Urinary bladder (tissue), 4 donors: ENCODE measurements around the gene FAM168B. TPM values are rescaled to one million over a fixed set of nuclear protein-coding genes. Genes with fewer than 3 reads are reported as not detected.
A peak's percentile ranks its signal among the peaks of the same experiment; 100 is the strongest.

ENCODE experiments used
- DNase-seq: peaks from one replicate; pipeline ENCODE4 v3.0.0-alpha.2; 2015; ENCODE audit errors: extremely low spot score
- H3K27ac ChIP-seq: one replicate; pipeline ENCODE4 v1.5.1; 2013; ENCODE audit warnings: low read depth, mild to moderate bottlenecking, moderate library complexity
- H3K36me3 ChIP-seq: one replicate; pipeline ENCODE4 v1.6.1; 2013; ENCODE audit warnings: mild to moderate bottlenecking, moderate library complexity; ENCODE audit not compliant: insufficient read depth
- H3K4me1 ChIP-seq: one replicate; pipeline ENCODE4 v1.6.1; 2013; ENCODE audit warnings: mild to moderate bottlenecking, moderate library complexity; ENCODE audit not compliant: insufficient read depth
- H3K4me3 ChIP-seq: one replicate; pipeline ENCODE4 v1.5.1; 2013; ENCODE audit warnings: low read depth, low read length
- WGBS: extraction: QIAGEN DNeasy Blood & Tissue Kit; methylation state at CpG from one replicate; pipeline ENCODE4 v1.1.7; 2013; 5-methylcytosine and 5-hydroxymethylcytosine counted together
- polyA plus RNA-seq: library from polyadenylated mRNA; stranded (reverse); fragments of 200-250 nt; gene quantifications from one replicate; pipeline ENCODE4 v1.2.3, GENCODE V29; 2013
- total RNA-seq: library from RNA; depleted of rRNA; stranded (reverse); fragments of >200 nt; gene quantifications from one replicate; pipeline ENCODE4 v1.2.3, GENCODE V29; 2014
- donor health status: healthy with polysubstance abuse.
- donor health status: healthy.

The FAM168B gene
- 71.9 TPM for total RNA-seq
- 120 TPM for polyA plus RNA-seq

GRCh38 chr2:131093006-131093695 is at the start of gene FAM168B:
FAM168B (minus strand) TSS chr2:131093460; CDS start chr2:131082646, 10,814 bp downstream.
- WGBS = under 1% methylated on average over 107 of the region's 107 CpGs
- DNase-seq = no peak
- H3K4me1 ChIP-seq = no peaks in the 10 kb centered on the region
- peaks cover 1% of the 10 kb centered on the region for H3K36me3 ChIP-seq
- H3K27ac ChIP-seq = peak within 1 kb of the TSS; percentile 100
- peak within 1 kb of the TSS; percentile 100 for H3K4me3 ChIP-seq

- WGBS = 97% methylated on average over 5 of the region's 5 CpGs
- DNase-seq = no peak
- no peak overlapping the region for H3K4me3 ChIP-seq
- no peaks in the 10 kb centered on the region for H3K4me1 ChIP-seq
- H3K36me3 ChIP-seq = no peaks in the 10 kb centered on the region
- no peak overlapping the region for H3K27ac ChIP-seq
Measured at GRCh38 chr2:131142849-131143248, 49.6 kb upstream of the FAM168B start.

GRCh38 chr2:131140581-131140980 is 47.3 kb upstream of the FAM168B start:
- Histone ChIP-seq H3K27ac (no peak overlapping the region), H3K36me3 (peaks cover 2% of the 10 kb centered on the region), H3K4me3 (no peak overlapping the region), H3K4me1 (no peaks in the 10 kb centered on the region)
- WGBS = 97% methylated on average over 2 of the region's 2 CpGs
- no peak for DNase-seq

- Histone ChIP-seq H3K4me1 (no peaks in the 10 kb centered on the region), H3K27ac (no peak overlapping the region), H3K4me3 (no peak overlapping the region), H3K36me3 (peaks cover 3% of the 10 kb centered on the region)
- no peak for DNase-seq
- 86% methylated on average over 8 of the region's 8 CpGs for WGBS
Measured at GRCh38 chr2:131132729-131133128, 39.5 kb upstream of the FAM168B start.

- no peak overlapping the region for H3K4me3 ChIP-seq
- no peaks in the 10 kb centered on the region for H3K4me1 ChIP-seq
- H3K27ac ChIP-seq = no peak overlapping the region
- 98% methylated on average over 2 of the region's 2 CpGs for WGBS
- no peak for DNase-seq
- H3K36me3 ChIP-seq = peaks cover 2% of the 10 kb centered on the region
Measured at GRCh38 chr2:131130298-131130596, 37.0 kb upstream of the FAM168B start.

- Histone ChIP-seq H3K27ac (no peak overlapping the region), H3K4me3 (no peak overlapping the region), H3K36me3 (peaks cover 2% of the 10 kb centered on the region), H3K4me1 (no peaks in the 10 kb centered on the region)
- DNase-seq = no peak
- 92% methylated on average over 3 of the region's 3 CpGs for WGBS
Measured at GRCh38 chr2:131127981-131128380, 34.7 kb upstream of the FAM168B start.

GRCh38 chr2:131127076-131127475 is 33.8 kb upstream of the FAM168B start:
- Histone ChIP-seq H3K27ac (no peak overlapping the region), H3K4me3 (no peak overlapping the region), H3K36me3 (no peaks in the 10 kb centered on the region), H3K4me1 (no peaks in the 10 kb centered on the region)
- WGBS = 90% methylated on average over 3 of the region's 3 CpGs
- DNase-seq = no peak

- DNase-seq = no peak
- H3K27ac ChIP-seq = no peak overlapping the region
- H3K4me1 ChIP-seq = no peaks in the 10 kb centered on the region
- no peak overlapping the region for H3K4me3 ChIP-seq
- H3K36me3 ChIP-seq = no peaks in the 10 kb centered on the region
- 90% methylated on average over 5 of the region's 5 CpGs for WGBS
Measured at GRCh38 chr2:131126436-131126835, 33.2 kb upstream of the FAM168B start.

GRCh38 chr2:131125195-131125757 is 32.0 kb upstream of the FAM168B start:
- no peak for DNase-seq
- WGBS = 91% methylated on average over 7 of the region's 7 CpGs
- no peaks in the 10 kb centered on the region for H3K36me3 ChIP-seq

GRCh38 chr2:131123192-131123591 is 29.9 kb upstream of the FAM168B start:
- DNase-seq = no peak
- Histone ChIP-seq H3K27ac (no peak overlapping the region), H3K4me3 (no peak overlapping the region), H3K36me3 (no peaks in the 10 kb centered on the region), H3K4me1 (no peaks in the 10 kb centered on the region)
- WGBS = 98% methylated on average over 3 of the region's 3 CpGs

More at GRCh38 chr2:131125195-131125757, 32.0 kb upstream of the FAM168B start:
- Histone ChIP-seq H3K4me1 (no peaks in the 10 kb centered on the region), H3K27ac (no peak overlapping the region), H3K4me3 (no peak overlapping the region)

- Histone ChIP-seq H3K4me3 (no peak overlapping the region), H3K27ac (no peak overlapping the region), H3K36me3 (no peaks in the 10 kb centered on the region), H3K4me1 (no peaks in the 10 kb centered on the region)
- 97% methylated on average over 4 of the region's 4 CpGs for WGBS
- no peak for DNase-seq
Measured at GRCh38 chr2:131122496-131122895, 29.2 kb upstream of the FAM168B start.

- H3K4me1 ChIP-seq = no peaks in the 10 kb centered on the region
- H3K36me3 ChIP-seq = no peaks in the 10 kb centered on the region
- WGBS = 96% methylated on average over 4 of the region's 4 CpGs
- DNase-seq = no peak
- H3K27ac ChIP-seq = no peak overlapping the region
- H3K4me3 ChIP-seq = no peak overlapping the region
Measured at GRCh38 chr2:131121464-131121863, 28.2 kb upstream of the FAM168B start.

- 93% methylated on average over 12 of the region's 12 CpGs for WGBS
- Histone ChIP-seq H3K27ac (no peak overlapping the region), H3K4me1 (no peaks in the 10 kb centered on the region), H3K4me3 (no peak overlapping the region), H3K36me3 (no peaks in the 10 kb centered on the region)
- DNase-seq = no peak
Measured at GRCh38 chr2:131120815-131121317, 27.6 kb upstream of the FAM168B start.

- H3K36me3 ChIP-seq = no peaks in the 10 kb centered on the region
- H3K4me3 ChIP-seq = no peak overlapping the region
- H3K27ac ChIP-seq = no peak overlapping the region
- DNase-seq = no peak
- no peaks in the 10 kb centered on the region for H3K4me1 ChIP-seq
Measured at GRCh38 chr2:131115752-131116151, 22.5 kb upstream of the FAM168B start.
